ENCODE results near the gene CWC27.

The CWC27 gene

DNA sequence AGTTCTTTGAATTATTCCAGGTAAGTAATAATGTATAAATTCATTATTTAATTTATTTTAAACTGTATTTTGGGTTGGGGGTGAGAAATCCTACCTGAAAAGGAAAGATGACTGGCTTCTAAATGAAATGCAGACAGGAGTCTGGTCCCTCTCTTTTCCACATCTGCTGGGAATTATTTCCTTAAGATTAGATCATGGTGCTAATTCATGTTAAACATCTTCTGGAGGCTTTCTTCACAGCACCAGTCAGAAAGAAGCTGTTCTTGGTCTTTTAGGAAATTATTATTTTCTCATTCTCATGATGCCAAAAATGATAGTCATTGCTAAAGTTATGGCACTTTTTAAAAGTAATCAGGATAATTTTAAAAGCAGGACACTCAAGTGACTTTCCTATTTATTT is 254.2 kb downstream of the CWC27 start:
- no peak overlapping the region for H3K4me3 ChIP-seq (ENCODE audit: low read depth, low read length)
- TF ChIP-seq, protein P1, sequence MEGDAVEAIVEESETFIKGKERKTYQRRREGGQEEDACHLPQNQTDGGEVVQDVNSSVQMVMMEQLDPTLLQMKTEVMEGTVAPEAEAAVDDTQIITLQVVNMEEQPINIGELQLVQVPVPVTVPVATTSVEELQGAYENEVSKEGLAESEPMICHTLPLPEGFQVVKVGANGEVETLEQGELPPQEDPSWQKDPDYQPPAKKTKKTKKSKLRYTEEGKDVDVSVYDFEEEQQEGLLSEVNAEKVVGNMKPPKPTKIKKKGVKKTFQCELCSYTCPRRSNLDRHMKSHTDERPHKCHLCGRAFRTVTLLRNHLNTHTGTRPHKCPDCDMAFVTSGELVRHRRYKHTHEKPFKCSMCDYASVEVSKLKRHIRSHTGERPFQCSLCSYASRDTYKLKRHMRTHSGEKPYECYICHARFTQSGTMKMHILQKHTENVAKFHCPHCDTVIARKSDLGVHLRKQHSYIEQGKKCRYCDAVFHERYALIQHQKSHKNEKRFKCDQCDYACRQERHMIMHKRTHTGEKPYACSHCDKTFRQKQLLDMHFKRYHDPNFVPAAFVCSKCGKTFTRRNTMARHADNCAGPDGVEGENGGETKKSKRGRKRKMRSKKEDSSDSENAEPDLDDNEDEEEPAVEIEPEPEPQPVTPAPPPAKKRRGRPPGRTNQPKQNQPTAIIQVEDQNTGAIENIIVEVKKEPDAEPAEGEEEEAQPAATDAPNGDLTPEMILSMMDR (IDR thresholded peaks at IDR 0.05; ENCODE audit: low read depth, low read length): no peak

DNA sequence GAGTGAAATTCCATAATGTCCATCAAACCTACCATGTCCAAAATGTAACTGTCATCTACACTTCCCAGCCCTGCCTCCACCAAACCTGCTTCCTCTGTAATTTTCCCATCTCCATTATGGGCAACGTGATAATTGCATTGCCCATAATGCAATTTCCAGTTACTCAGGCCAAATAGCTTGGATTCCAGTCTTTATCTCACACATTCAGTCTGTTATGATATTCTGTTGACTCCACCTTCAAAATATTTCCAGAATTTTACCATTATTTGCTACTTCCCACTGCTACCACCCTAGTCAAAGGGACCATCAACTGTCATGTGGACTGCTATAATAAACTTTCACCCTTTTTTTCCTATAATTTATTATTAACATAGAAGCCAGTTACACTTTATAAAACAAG is 256.0 kb downstream of the CWC27 start:
- H3K4me3 ChIP-seq (ENCODE audit: low read depth, low read length): no peak overlapping the region

DNA sequence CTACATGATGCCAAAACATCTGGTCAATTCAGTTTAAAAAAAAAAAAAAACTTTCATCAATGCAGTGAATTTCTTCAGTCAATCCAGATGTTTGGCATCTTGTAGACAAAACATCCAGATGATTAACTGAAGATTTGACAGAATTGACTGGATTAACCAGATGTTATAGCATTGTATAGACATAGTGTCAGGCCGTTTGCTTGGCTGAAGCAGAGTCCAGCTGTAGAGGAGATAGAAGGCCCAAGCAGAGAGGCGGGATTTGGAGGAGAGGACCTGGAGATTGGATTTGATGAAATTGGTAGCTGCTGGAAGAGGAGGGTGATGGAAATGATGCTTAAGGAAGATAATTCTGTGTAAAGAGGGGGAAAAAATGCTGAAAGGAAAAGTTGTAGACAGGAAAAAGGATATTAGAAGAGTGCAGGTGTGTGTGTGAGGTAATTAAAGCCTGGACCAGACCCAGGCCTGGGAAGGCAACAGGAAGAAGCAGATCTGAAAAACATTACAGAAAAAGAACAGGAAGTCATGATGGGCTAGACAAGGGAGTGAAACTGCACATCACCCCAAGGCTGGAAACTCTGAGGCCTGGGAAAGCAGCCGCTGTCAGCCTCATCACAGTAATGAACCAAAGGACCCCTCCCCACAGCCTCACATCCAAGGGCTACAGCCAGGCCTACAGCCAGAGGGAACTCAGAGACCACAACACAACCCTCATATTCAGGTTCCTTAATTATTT is 258.3 kb downstream of the CWC27 start:
- no peak overlapping the region for H3K4me3 ChIP-seq (ENCODE audit: low read depth, low read length)
- TF ChIP-seq, protein P1 (IDR thresholded peaks at IDR 0.05; ENCODE audit: low read depth, low read length): no peak

More for the DNA sequence above, 256.0 kb downstream of the CWC27 start:
- TF ChIP-seq, protein P1 (IDR thresholded peaks at IDR 0.05; ENCODE audit: low read depth, low read length): no peak

DNA sequence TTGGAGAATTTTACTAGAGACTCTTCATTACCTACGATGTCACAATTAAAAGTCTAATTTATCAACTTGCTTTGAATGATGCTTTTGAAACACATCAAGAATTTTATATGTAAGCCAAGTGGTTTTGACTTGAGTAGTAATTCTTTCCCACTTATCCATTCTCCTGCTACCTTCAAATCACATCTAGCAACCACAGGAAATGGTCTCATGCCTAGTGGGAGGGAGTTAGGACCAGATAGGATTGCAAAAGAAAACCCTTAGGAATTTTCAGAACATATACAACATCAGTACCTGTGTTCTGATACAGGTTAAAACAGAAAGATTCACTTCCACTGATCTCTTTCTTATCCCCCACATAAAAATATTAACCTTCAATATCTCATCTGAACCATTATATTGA is 260.4 kb downstream of the CWC27 start:
- no peak overlapping the region for H3K4me3 ChIP-seq (ENCODE audit: low read depth, low read length)

DNA sequence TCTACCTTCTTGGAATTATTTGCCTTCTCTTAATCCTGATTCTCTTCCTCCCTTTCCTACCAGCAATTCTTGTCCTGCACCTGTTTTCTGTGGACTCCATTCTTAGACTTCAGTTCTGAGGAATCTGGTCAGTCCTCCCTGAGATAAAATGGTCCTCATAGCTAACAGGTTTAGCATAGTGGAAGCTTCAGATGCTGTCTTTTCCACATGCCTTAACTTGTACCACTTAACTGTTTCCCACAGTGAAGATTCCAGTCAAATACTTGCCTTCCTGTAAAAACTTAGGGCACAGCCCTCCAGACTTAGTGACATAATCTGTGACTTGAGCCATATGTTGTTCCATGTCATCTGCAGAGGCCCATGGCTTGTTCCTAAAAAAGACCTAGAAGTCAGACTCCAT is 261.3 kb downstream of the CWC27 start:
- TF ChIP-seq, protein P1 (IDR thresholded peaks at IDR 0.05; ENCODE audit: low read depth, low read length): no peak
- H3K4me3 ChIP-seq (ENCODE audit: low read depth, low read length): no peak overlapping the region

More for the DNA sequence above, 260.4 kb downstream of the CWC27 start:
- TF ChIP-seq, protein P1 (IDR thresholded peaks at IDR 0.05; ENCODE audit: low read depth, low read length): no peak

DNA sequence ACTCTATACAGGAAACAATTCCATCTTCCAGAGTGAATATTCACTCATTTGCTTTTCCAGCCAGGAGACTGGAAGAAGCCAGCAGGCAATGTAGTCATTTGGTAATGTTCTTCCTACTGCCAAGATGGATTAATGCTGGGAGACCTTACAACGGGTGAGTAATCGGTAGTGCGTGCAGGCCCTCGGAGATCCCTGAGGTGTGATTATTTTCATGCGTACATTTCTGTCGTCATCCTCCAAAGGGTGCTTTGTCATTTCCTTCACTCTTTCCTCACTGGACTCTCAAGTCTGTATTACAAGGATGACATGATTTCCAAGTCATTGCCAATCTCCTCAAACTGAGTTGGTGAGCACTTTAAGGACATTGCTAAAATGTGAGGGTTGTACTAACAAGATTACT is 263.5 kb downstream of the CWC27 start:
- no peak overlapping the region for H3K4me3 ChIP-seq (ENCODE audit: low read depth, low read length)
- TF ChIP-seq, protein P1 (IDR thresholded peaks at IDR 0.05; ENCODE audit: low read depth, low read length): no peak

DNA sequence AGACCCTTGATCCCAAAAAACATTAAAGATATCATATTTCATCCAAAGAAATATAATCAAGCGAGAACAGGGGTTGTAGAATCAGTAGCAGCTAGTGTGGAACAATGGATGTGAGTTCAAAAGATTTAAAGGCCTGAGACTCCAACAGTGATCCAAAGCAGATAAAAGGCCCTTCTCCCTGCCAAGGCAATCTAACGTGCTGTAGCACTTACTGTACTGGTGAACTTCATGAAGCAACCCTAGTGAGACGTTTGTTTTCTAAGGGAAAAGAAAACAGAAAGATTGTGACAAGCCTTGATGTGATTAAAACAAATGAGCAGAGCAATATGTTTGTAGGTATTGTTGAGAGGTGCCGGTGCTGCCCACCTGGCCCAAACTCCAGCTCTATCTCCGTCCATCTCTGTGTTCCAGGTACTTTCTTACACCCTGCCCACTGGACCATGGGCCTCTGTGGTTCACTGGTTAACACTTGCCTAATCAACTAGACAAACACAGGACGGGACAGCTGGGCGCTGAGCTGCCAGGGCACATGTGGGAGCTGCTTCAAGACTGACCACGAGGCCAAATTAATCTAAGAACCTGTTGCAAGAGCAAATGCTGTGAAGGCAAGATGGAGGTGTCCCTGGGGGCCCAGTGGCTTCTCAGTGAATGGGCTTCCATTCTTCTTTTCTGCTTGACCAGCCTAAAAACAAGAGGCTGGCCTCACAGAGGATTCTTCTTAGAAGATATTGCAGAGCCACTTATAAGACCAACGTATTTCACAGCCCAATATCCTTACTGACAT is 265.5 kb downstream of the CWC27 start:
- no peak overlapping the region for H3K4me3 ChIP-seq (ENCODE audit: low read depth, low read length)

More for the DNA sequence above, 265.5 kb downstream of the CWC27 start:
- TF ChIP-seq, protein P1 (IDR thresholded peaks at IDR 0.05; ENCODE audit: low read depth, low read length): no peak
